Bone marrow (tissue), 2 donors: Measurements from ENCODE around the gene NUAK2.
"Not testable (repeated sequence)": the region's sequence is repeated elsewhere in the genome, so short reads cannot be mapped to it uniquely, and the experiment has no call there.

Experiments used
- DNase-seq, 2 donors: peaks; one replicate each; lab custom pipeline; 2025; lab: John Stamatoyannopoulos, UW

Gene NUAK2

GRCh38 chr1:205297546-205298177 is 23.9 kb downstream of the NUAK2 start:
- not testable (repeated sequence) for DNase-seq

DNA sequence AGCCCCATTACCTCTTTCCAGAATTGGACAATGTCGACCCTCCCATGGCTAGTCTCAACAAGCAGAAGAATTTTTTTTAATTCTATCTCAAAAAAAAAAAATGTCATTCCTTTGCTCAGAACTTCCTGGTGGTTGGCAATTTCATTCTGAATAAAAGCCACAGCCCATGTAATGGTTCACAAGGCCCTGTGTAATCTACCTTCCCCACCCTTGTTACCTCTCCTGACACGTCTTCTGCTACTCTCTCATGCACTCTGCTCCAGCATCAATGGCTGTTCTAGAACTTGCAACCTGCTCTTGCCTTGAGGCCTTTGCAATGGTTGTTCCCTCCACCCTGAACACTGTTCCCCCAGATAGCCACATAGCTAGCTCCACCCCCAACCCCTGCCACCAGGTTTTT is 25.4 kb downstream of the NUAK2 start:
- no peak for DNase-seq

DNA sequence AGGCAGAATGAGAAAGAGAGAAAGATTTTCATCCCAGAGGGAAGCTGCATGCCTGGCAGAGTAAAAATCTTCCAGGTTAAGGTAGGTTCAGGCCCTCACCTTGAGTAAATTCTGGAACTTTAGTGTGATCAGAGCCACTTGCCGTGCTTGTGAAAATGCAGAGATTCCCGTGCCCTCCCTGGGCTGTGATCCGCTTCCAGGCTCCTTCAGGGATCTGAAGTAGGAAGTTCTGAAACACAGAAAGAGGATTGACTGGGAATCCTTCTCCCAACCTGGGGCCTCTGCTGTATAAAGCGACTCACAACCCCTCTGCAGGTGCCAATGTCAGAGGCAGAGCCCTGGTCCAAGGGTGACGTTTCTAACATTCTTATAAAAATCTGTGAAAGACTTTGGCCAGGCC is 26.6 kb downstream of the NUAK2 start:
- no peak for DNase-seq

DNA sequence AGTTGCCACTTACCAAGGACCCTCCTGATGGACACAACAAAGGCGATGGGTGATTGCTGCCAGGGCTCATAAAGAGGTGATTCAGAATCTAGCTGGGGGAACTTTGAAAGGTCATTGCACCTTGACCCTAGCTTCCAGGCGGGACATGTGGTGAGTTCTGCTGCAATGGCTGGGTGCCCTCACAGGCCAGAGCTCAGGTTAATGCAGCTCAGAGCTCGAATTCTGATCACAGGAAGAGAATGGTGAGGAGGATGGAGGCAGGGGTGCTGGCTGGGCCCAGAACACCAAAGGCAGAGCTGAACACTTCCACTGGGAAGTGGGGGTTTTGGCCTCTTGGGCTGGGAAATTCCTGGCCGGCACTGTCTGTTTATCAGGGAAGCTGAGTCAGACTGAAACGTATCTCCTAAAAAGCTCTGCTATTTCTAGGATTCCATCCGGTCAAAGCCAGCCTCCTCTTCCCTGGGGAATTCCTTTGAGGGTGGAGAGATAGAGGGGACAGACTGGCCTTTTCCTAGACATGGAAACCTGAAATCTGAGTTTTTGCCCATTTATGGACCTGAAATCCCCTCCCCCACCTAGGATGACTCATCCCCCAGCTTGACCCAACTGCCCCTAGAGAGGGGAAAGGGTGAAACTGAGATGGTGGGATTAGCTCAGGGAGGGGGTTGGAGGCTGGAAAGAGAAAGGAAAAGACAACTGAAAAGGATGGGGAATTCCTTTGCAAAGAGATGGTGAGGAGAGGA is 27.2 kb downstream of the NUAK2 start:
- DNase-seq: no peak

GRCh38 chr1:205293350-205294074 is 28.0 kb downstream of the NUAK2 start:
- DNase-seq: no peak

DNA sequence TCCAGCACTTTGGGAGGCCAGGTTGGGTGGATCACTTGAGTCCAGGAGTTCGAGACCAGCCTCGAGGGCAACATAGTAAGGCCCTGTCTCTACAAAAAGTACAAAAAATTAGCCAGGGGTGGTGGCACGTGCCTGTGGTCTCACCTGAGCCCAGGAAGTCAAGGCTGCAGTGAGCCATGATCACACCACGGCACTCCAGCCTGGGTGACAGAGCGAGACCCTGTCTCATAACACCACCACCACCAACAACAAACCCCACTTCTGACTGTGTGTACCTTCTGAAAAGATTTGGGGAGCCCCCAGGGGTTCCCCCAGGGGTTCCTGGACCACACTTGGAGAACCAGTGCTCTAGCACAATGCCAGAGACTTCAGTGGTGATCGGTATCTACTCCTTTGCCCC is 29.9 kb downstream of the NUAK2 start:
- no peak for DNase-seq

DNA sequence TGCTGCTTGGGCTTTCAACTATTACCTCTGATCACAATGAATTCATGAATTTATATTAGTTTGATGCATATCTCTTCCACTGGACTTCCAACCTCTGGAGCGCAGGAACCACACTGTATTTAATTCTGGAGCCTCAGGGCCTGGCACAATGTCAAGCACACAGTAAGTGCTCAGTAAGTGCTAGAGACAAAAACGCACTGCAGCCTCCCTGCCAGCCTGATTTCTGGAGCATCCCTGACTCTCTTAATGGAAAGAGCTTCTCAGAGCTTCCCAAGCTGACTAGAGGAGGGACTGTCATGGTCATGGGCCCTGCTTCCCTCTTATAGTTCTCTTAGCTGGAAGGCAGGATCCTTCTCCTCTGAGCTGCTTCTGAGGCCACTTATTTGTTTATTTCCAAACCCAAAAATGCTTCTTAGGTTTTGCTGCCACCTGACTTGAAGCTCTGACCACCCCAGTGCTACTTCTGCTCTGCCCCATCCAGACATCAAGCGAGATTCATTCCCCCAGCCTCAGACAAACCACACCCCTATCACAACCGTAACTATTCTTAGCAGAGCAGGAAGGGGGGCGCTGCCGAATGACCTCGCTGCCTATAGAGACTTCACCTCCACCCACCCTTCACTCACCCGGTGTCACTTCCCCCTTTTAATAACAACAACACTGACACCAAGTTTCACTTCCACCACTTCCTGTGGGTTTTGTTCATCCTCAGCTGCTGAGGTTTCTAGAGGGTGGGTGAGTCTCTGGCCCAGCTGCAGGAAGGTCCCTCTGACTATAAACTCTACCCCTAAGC is 33.6 kb downstream of the NUAK2 start:
- DNase-seq: peak; percentile 25 to 99

DNA sequence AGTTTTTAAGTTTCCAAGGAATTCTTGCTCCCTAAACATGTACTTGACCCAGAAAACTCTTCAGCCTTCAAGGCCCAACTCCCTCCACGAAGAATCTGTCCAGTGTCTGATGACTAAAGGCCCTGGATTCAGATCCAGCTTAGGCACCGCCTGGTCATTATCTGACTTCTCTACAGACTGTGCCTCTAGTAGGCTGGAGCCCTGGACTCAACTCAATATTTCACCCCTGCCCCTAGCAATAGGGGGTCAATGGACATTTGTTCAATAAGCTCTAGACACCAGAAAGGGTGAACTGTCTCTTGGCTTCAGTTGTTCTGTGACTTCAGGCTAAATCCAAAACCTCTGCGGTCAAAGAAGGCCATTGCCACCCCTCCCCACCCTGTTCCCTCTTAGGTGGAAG is 34.5 kb downstream of the NUAK2 start:
- no peak for DNase-seq

DNA sequence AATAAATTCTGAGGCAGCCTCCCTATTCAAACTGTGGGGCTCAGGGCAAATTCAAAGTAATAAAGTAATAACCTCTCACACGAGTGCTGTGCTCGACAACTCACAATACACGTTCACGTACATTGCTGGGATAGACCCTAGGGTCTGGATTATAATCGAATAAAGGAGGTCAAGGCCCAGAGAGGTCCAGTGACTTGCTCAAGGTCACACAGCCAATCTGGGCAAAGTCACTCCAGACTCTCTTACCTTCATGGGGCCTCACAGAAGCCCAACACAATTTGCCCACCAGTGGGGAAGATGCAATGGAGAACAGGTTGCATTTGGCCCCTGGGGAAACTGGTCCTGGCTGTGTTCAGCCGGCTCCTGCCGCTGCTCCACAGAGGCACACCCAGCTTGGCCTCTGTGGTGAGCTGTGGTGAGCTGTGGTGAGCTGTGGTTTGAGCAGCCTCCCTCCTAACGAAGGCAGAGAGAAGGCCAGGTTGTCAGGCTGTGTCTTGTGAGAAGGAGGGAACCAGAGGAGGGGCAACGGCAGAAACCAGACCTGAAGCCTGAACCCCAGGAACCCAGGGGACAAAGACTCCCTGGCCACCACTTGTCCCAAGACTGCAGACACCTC is 35.1 kb downstream of the NUAK2 start:
- no peak for DNase-seq

DNA sequence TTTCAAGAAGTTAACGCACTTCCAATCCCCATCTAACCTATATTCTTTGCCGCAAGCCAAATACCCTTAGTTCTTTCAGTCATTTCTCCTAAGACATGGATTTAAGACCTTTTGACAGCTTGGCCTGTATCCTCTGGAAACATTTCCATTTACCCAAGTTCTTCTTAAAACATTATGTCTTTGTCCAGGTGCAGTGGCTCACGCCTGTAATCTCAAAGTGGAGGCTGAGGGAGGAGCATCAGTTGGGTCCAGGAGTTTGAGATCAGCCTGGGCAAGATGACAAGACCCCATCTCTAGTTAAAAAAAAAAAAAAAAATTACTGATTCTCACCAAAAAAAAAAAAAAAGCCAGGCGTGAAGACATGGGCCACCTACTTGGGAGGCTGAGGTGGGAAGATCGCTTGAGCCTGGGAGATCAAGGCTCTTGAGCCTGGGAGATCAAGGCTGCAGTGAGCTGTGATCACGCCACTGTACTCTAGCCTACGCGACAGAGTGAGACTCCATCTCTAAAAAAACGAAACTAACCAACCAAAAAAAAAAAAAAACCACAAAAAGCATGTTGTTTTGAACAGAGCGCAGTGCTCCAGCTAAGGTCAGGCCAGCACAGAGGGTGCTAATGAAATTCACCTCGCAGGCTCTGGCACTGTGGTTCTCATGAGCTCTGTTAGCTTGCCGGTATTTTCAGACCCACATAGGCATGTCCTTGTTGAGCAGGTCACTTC is 36.0 kb downstream of the NUAK2 start:
- peak in 1 of 2 donors; percentile 47 for DNase-seq

DNA sequence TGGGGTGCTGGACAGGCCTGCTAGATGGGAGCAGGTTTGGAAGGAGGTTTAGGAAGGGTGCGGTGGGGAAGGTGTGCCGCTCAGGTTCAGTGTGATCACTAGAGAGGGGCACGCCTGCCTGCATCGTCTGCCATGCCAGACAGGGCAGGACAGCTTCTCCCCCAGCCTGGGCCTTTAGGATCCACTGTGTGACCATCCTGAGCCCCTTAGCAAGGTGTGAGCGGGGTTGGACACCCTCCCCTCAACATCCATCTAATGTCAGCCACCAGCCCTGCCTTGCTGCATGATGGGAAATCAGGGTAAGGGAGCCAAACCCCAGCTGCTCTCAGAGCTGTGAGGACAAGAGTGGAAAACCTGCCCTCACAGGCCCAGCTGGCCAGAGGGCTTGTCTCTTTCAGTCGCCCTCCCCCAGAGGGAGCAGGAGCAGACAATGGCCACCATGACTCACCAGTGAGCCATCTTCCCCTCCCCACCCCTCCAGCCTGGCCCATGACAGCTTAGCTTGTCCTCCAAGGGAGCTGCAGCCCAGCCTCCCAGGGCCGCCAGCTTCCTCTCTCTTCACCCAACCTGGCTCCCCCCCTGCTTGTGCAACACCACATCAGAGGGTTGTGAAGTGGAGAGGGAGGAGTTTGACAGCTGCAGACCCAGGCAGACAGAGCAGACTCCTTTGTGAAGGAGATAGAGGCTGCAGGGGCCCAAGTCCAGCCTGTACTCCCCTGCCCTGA is 37.0 kb downstream of the NUAK2 start:
- DNase-seq: peak; percentile 75 to 97

DNA sequence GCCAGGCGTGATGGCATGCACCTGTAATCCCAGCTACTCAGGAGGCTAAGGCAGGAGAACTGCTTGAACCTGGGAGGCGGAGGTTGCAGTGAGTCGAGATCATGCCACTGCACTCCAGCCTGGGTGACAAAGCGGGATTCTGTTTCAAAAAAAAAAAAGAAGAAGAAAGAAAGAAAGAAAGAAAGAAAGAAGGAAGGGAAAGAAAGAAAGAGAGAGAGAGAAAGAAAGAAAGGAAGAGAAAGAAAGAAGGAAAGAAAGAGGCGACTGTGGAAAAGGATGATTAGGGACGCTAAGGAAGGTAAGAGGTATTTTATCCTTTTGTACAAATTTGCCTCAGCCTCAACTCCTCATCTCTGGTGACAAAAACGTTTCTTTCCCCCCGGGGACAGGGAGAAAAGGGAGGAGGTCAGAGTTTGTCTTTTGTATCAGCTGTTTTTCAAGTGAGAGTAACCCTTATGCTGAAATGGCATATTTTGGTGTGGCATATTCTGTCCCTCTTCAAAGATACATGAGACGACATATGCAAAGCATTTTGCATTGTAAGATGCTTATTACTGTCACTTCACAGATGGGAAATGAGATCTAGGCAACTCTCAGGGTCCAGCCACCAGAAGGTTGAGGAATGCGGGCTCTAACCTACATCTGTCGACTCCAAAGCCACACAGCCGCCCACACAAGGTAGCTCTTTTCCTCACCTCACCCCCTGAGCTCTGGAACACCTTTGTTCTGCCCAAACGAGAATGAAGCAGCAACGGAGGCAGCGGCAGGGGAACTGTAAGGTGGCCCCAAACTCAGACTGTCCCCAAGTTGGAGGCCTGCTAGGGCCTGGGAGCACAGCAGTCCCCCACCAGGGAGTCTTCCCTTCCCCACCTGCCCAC is 38.0 kb downstream of the NUAK2 start:
- DNase-seq: no peak

GRCh38 chr1:205280666-205281395 is 40.7 kb downstream of the NUAK2 start:
- not testable (repeated sequence) for DNase-seq

- DNase-seq: no peak
Measured at GRCh38 chr1:205279986-205280385, 41.6 kb downstream of the NUAK2 start.

DNA sequence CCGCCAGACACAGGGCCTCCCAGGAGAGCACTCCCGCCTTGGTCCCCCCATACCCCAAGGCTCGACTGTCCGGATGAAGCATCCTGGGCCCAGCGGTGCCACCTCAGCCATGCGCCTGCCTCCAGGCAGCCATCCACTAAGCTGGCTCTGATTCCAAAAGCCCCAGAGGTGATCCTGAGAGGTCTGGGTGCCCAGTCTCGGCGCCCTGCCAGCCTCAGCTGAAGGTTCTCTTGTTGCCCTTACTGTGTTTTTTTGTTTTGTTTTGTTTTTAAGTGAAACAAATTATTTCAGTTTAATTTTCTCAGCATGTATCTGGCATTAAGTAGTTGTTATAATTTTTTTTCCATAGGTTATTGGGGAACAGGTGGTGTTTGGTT is 44.9 kb downstream of the NUAK2 start:
- no peak for DNase-seq

DNA sequence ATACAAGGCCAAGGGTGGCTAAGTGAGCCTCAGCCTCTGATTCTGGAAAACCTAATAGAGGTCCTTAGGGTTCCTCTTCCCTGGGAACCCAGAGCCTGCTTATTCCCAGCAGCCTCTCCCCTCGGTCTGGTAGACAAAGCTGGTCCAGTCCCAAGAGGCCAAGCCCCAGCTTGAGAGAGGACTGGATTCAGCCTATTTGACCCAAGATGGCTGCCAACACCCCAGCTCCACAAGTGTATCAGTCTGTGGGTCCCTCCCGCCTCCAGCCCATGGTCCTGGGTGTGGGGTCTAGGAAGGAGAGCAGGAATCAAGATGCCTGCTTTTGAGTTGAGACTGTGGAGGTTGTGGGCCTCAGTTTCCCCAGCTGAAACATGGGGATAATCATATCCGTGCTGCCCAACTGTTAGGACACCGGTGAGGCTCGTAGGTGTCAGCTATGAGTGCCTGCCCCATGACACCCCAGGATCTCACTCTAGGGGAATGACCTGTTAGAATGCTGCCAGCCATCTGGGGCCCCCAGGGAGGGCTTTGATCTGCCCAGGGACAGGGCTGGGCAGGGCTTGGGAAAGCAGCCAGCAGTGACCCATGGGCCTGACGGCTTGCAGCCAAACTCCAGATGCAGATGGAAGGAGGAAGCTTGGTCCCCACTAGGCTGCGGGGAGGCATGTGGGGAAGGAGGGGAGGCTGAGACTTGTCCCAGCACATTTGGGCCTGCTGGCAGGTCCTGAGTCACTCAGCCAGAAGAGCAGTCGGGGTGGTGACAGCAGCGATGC is 45.4 kb downstream of the NUAK2 start:
- no peak for DNase-seq

GRCh38 chr1:205275133-205275532 is 46.4 kb downstream of the NUAK2 start:
- DNase-seq: no peak

DNA sequence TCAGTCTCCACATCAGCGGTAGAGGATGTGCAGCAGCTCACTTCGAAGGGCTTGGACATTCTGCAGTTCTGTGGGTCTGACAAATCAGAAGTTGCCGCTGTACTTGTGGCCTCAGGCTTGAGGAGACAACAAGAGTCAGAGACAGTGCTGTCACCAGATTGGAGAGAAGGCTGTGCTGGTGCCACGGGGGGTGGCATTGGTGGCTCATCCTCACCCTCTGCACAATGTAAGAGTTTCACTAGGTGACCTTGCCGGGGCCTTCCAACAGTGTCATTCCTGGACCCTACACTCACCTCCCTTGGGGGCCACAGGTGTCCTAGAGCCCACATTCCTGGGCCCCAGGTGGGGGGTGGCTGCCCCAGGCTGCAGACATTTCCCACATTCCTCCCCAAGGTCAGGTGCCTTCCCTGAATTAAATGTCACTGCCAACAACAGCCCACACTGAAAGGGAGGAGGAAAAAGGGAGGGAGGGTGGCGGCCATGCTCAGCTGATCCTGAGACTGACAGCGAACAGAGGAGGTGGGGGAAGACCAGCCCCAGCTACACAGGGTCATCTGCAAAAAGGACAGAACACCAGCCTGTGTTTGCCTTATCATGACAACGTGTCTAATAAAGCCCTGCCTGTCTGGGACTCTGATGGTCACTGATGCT is 47.4 kb downstream of the NUAK2 start:
- DNase-seq: no peak
